Breast epithelium (tissue), 3 donors: ENCODE results near the gene DUSP16.

ENCODE experiments used
- CTCF ChIP-seq, 3 donors: fragments of 450-650 bp; IDR thresholded peaks; one replicate each; pipeline ENCODE4 v1.5.1; 2016 to 2017; ENCODE audit warnings: antibody characterized with exemption in 3 of 3, mild to moderate bottlenecking in 3 of 3, moderate library complexity in 3 of 3
- POLR2AphosphoS5 ChIP-seq, 3 donors: sonication (generic); formaldehyde crosslinking; IDR thresholded peaks; one replicate each; pipeline ENCODE4 v1.6.1; 2017; ENCODE audit warnings: antibody characterized with exemption in 3 of 3

DNA sequence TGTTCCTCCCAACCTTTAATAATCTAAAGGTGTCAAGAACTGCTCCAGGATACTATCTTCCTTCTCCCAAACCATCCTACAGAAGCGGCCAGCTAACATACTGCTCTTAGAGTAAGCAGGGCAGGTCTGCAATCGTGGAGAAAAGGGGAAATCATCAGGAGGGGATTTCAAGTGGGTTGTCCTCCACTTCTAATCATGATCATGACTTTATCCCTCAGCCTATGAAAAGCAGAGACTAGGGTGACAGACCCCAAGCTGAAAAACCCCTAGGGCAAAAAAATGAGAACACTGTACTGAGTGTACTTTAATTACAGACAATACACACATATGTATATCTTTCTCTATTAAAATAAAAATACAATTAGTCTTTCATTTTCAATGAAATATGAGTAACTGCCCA is 13.9 kb downstream of the DUSP16 start:
- no peak for TF ChIP-seq POLR2AphosphoS5 (IDR thresholded peaks at IDR 0.05)
- no peak for TF ChIP-seq CTCF (IDR thresholded peaks at IDR 0.05)
